K562 (cell line): ENCODE measurements around the gene MYOC. TPM values are rescaled to one million over a fixed set of nuclear protein-coding genes. Genes with fewer than 3 reads are reported as not detected.
"Not testable (repeated sequence)": the region's sequence is repeated elsewhere in the genome, so short reads cannot be mapped to it uniquely, and the experiment has no call there.

Experiments used
- ATAC-seq: fragments of 200-7000 bp; cut with Tn5 transposase; 3 replicates; pipeline ENCODE4 v1.9.1; 2020; ENCODE audit warnings: moderate library complexity
- BruUV-seq: library from RNA; stranded (reverse); fragments of 400-500 nt; replicated peaks from 2 replicates; lab custom pipeline; 2021; lab: Mats Ljungman, UMichigan
- CTCF ChIA-PET: fragments of 300-600 bp; formaldehyde crosslinking; extraction: SDS; loops from one replicate; lab custom pipeline; 2021; ENCODE audit warnings: low intra/inter-chr PET ratio; lab: Yijun Ruan, JAX
- POLR2A ChIA-PET: fragments of 300-600, 350-650 bp; sonication (Branson Sonifier 250); formaldehyde crosslinking; extraction: SDS; loops from one replicate; lab custom pipeline; 2021; ENCODE audit warnings: antibody characterized with exemption, inconsistent platforms; lab: Yijun Ruan, JAX
- DNase-seq, 4 experiments: peaks; one replicate each; pipeline versions ENCODE4 v3.0.0 to v3.0.0-alpha.2; 2011 to 2018; ENCODE audit warnings: low spot score in 3 of 4, mixed read lengths in 3 of 4; ENCODE audit errors: extremely low read depth in 1 of 4
- FAIRE-seq: peaks from 2 replicates; lab custom pipeline; 2011; peaks lifted over from hg19 to GRCh38; lab: Jason Lieb, UNC
- H2AFZ ChIP-seq: 2 replicates; pipeline ENCODE4 v1.6.0; 2011; ENCODE audit warnings: low read depth, low read length, control low read depth, inconsistent platforms
- H3K27ac ChIP-seq: fragments of 200-600 bp; 3 replicates; pipeline ENCODE4 v1.8.0; 2011; ENCODE audit warnings: low read depth, mild to moderate bottlenecking, control low read depth, inconsistent platforms, low read length, moderate library complexity, mixed read lengths; ENCODE audit errors: extremely low read depth
- H3K27me3 ChIP-seq, 2 experiments: fragments of 300-600 bp in 1 of 2; 2 replicates in 1 of 2; 3 replicates in 1 of 2; pipeline versions ENCODE4 v1.6.0 to v1.8.0; 2011; ENCODE audit warnings: inconsistent platforms in 2 of 2, low read length in 2 of 2, mild to moderate bottlenecking in 1 of 2, mixed read lengths in 1 of 2, moderate library complexity in 1 of 2; ENCODE audit not compliant: control insufficient read depth in 2 of 2, insufficient read depth in 2 of 2
- H3K36me3 ChIP-seq: fragments of 300-600 bp; 3 replicates; pipeline ENCODE4 v1.8.0; 2011; ENCODE audit warnings: mild to moderate bottlenecking, low read length, inconsistent platforms; ENCODE audit not compliant: control insufficient read depth, insufficient read depth
- H3K4me1 ChIP-seq, 2 experiments: fragments of 200-600 bp in 1 of 2; replicated peaks in 1 of 2; 2 replicates in 1 of 2; 3 replicates in 1 of 2; pipeline versions ENCODE4 v1.5.1 to v1.8.0; 2011; ENCODE audit warnings: inconsistent platforms in 2 of 2, low read length in 2 of 2, mild to moderate bottlenecking in 1 of 2, mixed read lengths in 1 of 2, moderate library complexity in 1 of 2; ENCODE audit not compliant: control insufficient read depth in 2 of 2, insufficient read depth in 2 of 2
- H3K4me2 ChIP-seq: 2 replicates; pipeline ENCODE4 v1.6.1; 2011; ENCODE audit warnings: low read length, control low read depth, inconsistent platforms, mixed read lengths; ENCODE audit not compliant: insufficient read depth
- H3K4me3 ChIP-seq: fragments of 200-600 bp; sonication (generic), shearing (Covaris generic); 2 replicates; pipeline ENCODE4 v1.5.1; 2016; ENCODE audit warnings: control low read depth, inconsistent platforms
- H3K79me2 ChIP-seq: fragments of 200-600 bp; 3 replicates; pipeline ENCODE4 v1.8.0; 2011; ENCODE audit warnings: low read length, inconsistent platforms; ENCODE audit not compliant: control insufficient read depth, insufficient read depth
- H3K9ac ChIP-seq, 2 experiments: 2 replicates each; pipeline versions ENCODE4 v1.6.0 to v1.6.1; 2011; ENCODE audit warnings: low read depth in 2 of 2, low read length in 2 of 2, control low read depth in 1 of 2, inconsistent platforms in 1 of 2, mild to moderate bottlenecking in 1 of 2, mixed read lengths in 1 of 2; ENCODE audit not compliant: insufficient read depth in 1 of 2
- H3K9me1 ChIP-seq: one replicate; pipeline ENCODE4 v1.6.0; 2011; ENCODE audit warnings: inconsistent platforms, mild to moderate bottlenecking, low read length, moderate library complexity; ENCODE audit not compliant: control insufficient read depth, insufficient read depth
- H3K9me3 ChIP-seq: replicated peaks from 2 replicates; pipeline ENCODE4 v1.5.1; 2011; ENCODE audit warnings: low read depth, low read length, inconsistent platforms; ENCODE audit not compliant: control insufficient read depth, insufficient read depth
- H4K20me1 ChIP-seq: replicated peaks from 2 replicates; pipeline ENCODE4 v1.6.1; 2011; ENCODE audit warnings: low read length, inconsistent platforms, mixed read lengths; ENCODE audit not compliant: control insufficient read depth, insufficient read depth
- CAMTA2 ChIP-seq: fragments of 250-450 bp; sonication (Bioruptor Pico); conservative IDR thresholded peaks from 2 replicates; pipeline ENCODE4 v1.5.1; 2022
- CHAMP1 ChIP-seq: fragments of 450-650 bp; IDR thresholded peaks from 2 replicates; pipeline ENCODE4 v1.6.1; 2016; ENCODE audit warnings: mild to moderate bottlenecking
- FOXJ3 ChIP-seq: sonication (generic); formaldehyde crosslinking; IDR thresholded peaks from 2 replicates; pipeline ENCODE4 v1.4.0; 2020; ENCODE audit warnings: mild to moderate bottlenecking, missing genetic modification reagents
- MEF2D ChIP-seq: conservative IDR thresholded peaks from 2 replicates; pipeline ENCODE4 v1.6.1; 2016; ENCODE audit warnings: low read depth, missing genetic modification characterization, missing compliant biosample characterization
- NCOA1 ChIP-seq: fragments of 450-650 bp; IDR thresholded peaks from 2 replicates; pipeline ENCODE4 v1.6.1; 2016; ENCODE audit warnings: low read depth
- NFIC ChIP-seq: fragments of 450-650 bp; IDR thresholded peaks from 2 replicates; pipeline ENCODE4 v1.6.1; 2017; ENCODE audit warnings: mild to moderate bottlenecking, inconsistent platforms
- TFAP4 ChIP-seq: sonication (generic); formaldehyde crosslinking; IDR thresholded peaks from 2 replicates; pipeline ENCODE4 v1.8.0; 2022; ENCODE audit warnings: missing genetic modification reagents, mild to moderate bottlenecking, moderate library complexity, borderline replicate concordance
- ZFPM2 ChIP-seq: fragments of 250-450 bp; sonication (Bioruptor Pico); IDR thresholded peaks from 2 replicates; pipeline ENCODE4 v1.5.1; 2022; ENCODE audit warnings: mild to moderate bottlenecking
- ZNF695 ChIP-seq: fragments of 450-650 bp; formaldehyde crosslinking; IDR thresholded peaks from 2 replicates; pipeline ENCODE4 v1.4.0; 2020; ENCODE audit warnings: mild to moderate bottlenecking, moderate library complexity
- WGBS: fragments of 100-300 bp; shearing (Covaris generic); methylation state at CpG from one replicate; pipeline ENCODE4 v1.1.6; 2016; ENCODE audit warnings: low coverage, mixed read lengths; ENCODE audit not compliant: insufficient coverage; ENCODE audit errors: missing lambda C conversion rate; 5-methylcytosine and 5-hydroxymethylcytosine counted together
- in situ Hi-C: fragments of 300-500 bp; cut with MboI; formaldehyde crosslinking; loops from 4 replicates; pipeline ENCODE4 v1.15.0; 2018; ENCODE audit warnings: inconsistent platforms, mixed read lengths
- intact Hi-C: fragments of 100-400 bp; cut with micrococcal nuclease; formaldehyde crosslinking; loops from 2 replicates; pipeline ENCODE4 v1.14.2; 2022
- polyA plus RNA-seq, 8 experiments: library from polyadenylated mRNA; depleted of rRNA in 4 of 8; stranded (reverse) in 5 of 8; unstranded in 3 of 8; fragments of >200 nt; fragmentation: Nextera tagmentation in 2 of 8; fragmentation: Illumina TruSeq in 1 of 8; extraction: Ambion mirVana in 2 of 8; extraction: Trizol in 1 of 8; gene quantifications; 2 replicates each; pipeline versions ENCODE4 v1.2.1 to v1.2.3, GENCODE V29; 2011 to 2014; ENCODE audit warnings: inconsistent platforms in 1 of 8, missing spikeins in 1 of 8
- total RNA-seq, 7 experiments: library from RNA; depleted of rRNA in 6 of 7; stranded (reverse); fragments of >200 nt in 6 of 7; fragmentation: Illumina TruSeq in 2 of 7; extraction: Trizol in 2 of 7; gene quantifications; 2 replicates each; pipeline versions ENCODE4 v1.2.1 to v1.2.3, GENCODE V29; 2011 to 2021; ENCODE audit warnings: low replicate concordance in 1 of 7

MYOC gene
- total and polyA plus RNA-seq, 9 of the 15 experiments (the other 6 are each of a cell fraction or from before 2014, with no cell fraction given): not detected

- peak; percentile 55 for ATAC-seq
- DNase-seq: no peak
- Histone ChIP-seq H3K9me3 (no peaks in the 10 kb centered on the region), H3K9me1 (no peaks in the 10 kb centered on the region), H3K79me2 (no peaks in the 10 kb centered on the region), H3K9ac (no peak overlapping the region; a peak in 1 of 4 replicates), H3K4me1 (no peaks in the 10 kb centered on the region), H3K4me2 (no peak overlapping the region), H4K20me1 (no peaks in the 10 kb centered on the region), H3K27me3 (no peaks in the 10 kb centered on the region), H3K27ac (no peak overlapping the region), H3K36me3 (no peaks in the 10 kb centered on the region), H3K4me3 (no peak overlapping the region)
- ChIA-PET POLR2A (no interaction called here), CTCF (no interaction called here)
- in situ Hi-C loops: loop anchor here (25.0 kb wide), 1 partner anchor 1064 kb away; the partner anchor contains the start of gene GORAB
- BruUV-seq: no TSS peak
- intact Hi-C loops: no loop called here
- FAIRE-seq: no peak
- WGBS: 75% methylated on average over 13 of the region's 13 CpGs
- TF ChIP-seq CAMTA2: no peak
- TF ChIP-seq NFIC: no peak
- TF ChIP-seq ZNF695 (CRISPR knock-in tag): no peak
- TF ChIP-seq CHAMP1: no peak
- no peak for TF ChIP-seq TFAP4 (CRISPR knock-in tag)
- TF ChIP-seq ZFPM2 (CRISPR knock-in tag): no peak
- no peak for TF ChIP-seq MEF2D
- TF ChIP-seq NCOA1: no peak
- TF ChIP-seq FOXJ3 (CRISPR knock-in tag): no peak
- TF ChIP-seq, all 486 proteins: peak for 0
- no peak overlapping the region for H2AFZ ChIP-seq
Measured at GRCh38 chr1:171600862-171601261, 51.6 kb downstream of the MYOC start.

GRCh38 chr1:171600310-171600709, 52.2 kb downstream of the MYOC start:
- H3K4me3 ChIP-seq, H3K4me1 ChIP-seq, POLR2A ChIA-PET, H2AFZ ChIP-seq, CTCF ChIA-PET, BruUV-seq, H3K9me3 ChIP-seq, H3K9ac ChIP-seq, FAIRE-seq, H3K36me3 ChIP-seq, H3K27ac ChIP-seq, ATAC-seq, H3K79me2 ChIP-seq, H3K27me3 ChIP-seq, intact Hi-C loops, DNase-seq, H4K20me1 ChIP-seq, H3K4me2 ChIP-seq, H3K9me1 ChIP-seq: not testable (repeated sequence)
- WGBS: 69% methylated on average over 2 of the region's 2 CpGs
- in situ Hi-C loops: loop anchor here (25.0 kb wide), 1 partner anchor 1063 kb away; the partner anchor contains the start of gene GORAB
